NCI-H1092 treated with DMSO at 0.1 percent for 48 hours (cell line): ENCODE results near the gene PEAK1.
"Not testable (repeated sequence)": the region's sequence is repeated elsewhere in the genome, so short reads cannot be mapped to it uniquely, and the experiment has no call there.

Source experiments
- DNase-seq: peaks from one replicate; lab custom pipeline; 2025; lab: John Stamatoyannopoulos, UW

PEAK1 gene

GRCh38 chr15:77171221-77171967, 248.5 kb downstream of the PEAK1 start:
- no peak for DNase-seq

- no peak for DNase-seq
Observed at GRCh38 chr15:77168616-77169015, 251.3 kb downstream of the PEAK1 start.

GRCh38 chr15:77168141-77168540, 251.8 kb downstream of the PEAK1 start:
- DNase-seq, result no peak

- no peak for DNase-seq
Observed at GRCh38 chr15:77167406-77167805, 252.5 kb downstream of the PEAK1 start.

- no peak for DNase-seq
Observed at GRCh38 chr15:77163781-77164384, 256.0 kb downstream of the PEAK1 start.

- DNase-seq, result no peak
Observed at GRCh38 chr15:77162872-77163633, 256.9 kb downstream of the PEAK1 start.

DNA sequence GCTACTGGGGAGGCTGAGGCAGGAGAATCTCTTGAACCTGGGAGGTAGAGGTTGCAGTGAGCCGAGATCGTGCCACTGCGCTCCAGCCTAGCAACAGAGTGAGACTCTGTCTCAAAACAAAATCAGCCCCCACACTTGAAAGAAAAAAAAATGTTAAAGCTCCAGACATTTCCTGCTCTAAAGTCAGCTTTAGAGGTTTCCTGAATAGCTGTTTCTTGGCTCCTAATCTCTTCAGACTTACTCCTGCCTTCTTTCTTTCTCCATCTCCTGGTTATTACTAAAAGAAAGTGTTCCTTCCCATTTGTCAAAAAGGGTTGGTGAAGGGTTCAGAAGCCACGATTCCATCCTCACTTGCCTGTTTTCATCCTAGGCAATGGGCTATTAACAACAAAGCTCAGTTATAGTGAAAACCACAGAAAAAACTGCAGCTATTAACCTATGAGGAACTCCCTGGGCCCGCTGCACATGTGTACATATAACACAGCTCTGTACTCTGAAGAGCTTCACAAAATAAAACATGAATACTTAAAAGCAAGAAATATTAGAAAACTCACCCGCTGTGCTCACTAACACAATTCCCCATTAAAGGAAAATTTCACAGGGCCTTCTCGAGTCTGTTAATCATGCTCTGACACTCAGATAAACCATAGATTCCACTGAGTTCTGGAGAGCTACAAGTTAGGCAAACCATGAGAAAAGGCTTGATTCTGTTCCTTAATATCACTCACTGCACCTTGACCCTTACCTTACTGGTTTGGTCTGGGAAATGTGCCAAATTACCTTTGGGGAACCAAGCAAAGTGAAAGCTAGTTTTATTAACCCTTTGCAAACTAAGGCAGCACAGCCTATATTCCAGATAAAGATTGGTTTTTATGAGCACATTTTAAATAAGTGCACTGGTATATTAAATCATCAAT, 259.1 kb downstream of the PEAK1 start:
- DNase-seq, result no peak

DNA sequence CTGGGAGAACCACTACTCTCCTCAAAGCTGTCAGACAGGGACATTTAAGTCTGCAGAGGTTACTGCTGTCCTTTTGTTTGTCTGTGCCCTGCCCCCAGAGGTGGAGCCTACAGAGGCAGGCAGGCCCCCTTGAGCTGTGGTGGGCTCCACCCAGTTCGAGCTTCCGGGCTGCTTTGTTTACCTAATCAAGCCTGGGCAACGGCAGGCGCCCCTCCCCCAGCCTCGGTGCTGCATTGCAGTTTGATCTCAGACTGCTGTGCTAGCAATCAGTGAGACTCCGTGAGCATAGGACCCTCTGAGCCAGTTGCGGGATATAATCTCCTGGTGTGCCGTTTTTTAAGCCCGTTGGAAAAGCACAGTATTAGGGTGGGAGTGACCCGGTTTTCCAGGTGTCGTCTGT, 263.9 kb downstream of the PEAK1 start:
- not testable (repeated sequence) for DNase-seq

GRCh38 chr15:77148191-77148590, 271.7 kb downstream of the PEAK1 start:
- DNase-seq, result no peak

DNA sequence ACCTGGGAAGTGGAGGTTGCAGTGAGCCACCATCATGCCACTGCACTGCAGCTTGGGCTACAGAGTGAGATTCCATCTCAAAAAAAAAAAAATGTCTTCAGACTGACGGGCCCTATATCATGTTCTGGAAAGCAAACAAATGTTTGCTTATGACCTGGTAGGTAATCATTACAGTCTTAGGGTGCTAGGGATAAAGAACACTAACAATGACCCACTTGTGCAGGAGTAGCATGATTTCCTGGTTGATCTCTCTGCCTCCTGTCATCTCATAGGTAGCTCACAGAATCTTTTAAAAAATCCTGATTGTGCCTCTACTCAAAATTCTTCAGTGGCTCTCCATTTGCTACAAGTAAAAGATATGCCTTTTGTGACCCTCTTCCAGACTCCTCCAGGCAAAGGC, 274.5 kb downstream of the PEAK1 start:
- DNase-seq, result no peak

DNA sequence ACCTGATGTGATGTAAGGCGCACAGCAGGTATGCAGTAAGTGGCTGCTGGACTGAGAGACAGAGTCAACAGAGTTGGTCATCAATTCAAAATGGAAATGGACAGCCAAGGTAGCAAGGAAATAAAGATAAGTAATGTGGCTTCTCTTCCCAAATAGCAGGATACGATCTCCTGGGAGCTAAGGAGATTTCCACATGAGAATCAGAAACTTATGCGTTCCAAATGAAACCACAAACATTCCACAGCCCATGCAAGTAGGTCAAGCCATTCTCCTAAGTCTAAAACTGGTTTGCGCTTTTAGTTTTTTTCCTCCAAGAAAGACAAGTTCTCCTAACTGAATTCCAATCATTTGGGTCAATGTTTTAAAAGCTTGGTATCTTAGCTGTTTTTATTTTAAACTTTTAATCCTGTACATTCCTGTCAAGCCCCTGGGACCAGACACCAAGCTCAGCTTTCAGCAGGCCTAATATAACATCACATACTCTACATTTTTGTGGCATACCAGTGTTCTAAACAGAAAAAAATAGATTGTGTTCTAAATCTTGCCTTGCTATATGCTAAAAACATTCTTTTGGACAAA, 275.3 kb downstream of the PEAK1 start:
- DNase-seq, result no peak

DNA sequence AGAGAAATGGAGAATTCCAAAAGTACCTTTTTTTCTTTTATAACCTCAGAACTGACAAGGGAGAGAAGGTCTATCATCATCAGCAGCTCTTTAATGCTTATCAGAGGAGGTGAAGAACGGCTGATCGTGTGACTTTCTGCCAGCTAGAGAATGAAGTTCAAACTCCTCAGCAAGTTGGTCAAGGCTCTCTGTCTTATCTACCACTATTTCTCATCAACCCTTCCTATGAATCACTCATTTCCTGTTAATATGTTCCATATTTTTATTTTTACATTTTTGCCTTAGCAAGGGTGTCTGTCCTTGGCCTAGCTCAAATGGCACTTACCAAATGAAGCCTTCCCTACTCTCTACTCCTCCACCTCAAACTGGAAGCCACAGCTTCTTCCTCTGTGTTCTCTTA, 275.9 kb downstream of the PEAK1 start:
- no peak for DNase-seq

GRCh38 chr15:77143616-77144015, 276.3 kb downstream of the PEAK1 start:
- DNase-seq, result no peak

DNA sequence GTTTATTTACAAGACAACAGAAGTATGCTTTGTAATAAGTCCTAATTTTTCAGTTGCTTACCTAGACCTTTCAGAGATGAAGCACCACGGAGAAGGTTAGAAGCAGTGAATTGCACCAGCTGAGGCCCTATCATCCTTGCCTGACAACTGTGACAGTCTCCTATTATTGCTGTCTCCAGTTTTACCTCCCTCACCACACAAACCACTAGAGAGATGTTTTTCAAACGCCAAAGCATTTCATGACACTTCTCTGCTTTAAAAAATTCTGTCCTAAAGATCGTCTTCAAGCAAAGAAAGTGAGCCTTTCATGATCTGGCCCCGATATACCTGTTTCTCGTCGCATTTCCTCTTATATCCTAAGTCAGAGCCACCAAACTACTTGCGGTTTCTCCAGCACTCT, 276.7 kb downstream of the PEAK1 start:
- DNase-seq, result no peak

- DNase-seq, result no peak
Observed at GRCh38 chr15:77140220-77140619, 279.7 kb downstream of the PEAK1 start.

DNA sequence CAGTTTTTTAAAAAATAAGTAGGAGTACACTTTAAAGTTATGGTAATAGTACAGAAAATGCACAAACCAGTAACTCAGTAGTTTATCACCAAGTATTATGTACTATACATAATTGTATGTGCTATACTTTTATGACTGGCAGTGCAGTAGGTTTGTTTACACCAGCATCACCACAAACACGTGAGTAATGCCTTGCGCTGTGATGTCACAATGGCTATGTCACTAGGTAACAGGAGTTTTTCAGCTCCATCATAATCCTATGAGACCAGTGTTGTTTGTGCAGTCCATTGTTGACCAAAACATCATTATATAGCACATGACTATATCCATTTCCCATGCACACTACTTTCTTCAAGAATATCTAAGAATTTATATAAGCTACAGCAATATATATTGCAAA, 280.6 kb downstream of the PEAK1 start:
- no peak for DNase-seq

DNA sequence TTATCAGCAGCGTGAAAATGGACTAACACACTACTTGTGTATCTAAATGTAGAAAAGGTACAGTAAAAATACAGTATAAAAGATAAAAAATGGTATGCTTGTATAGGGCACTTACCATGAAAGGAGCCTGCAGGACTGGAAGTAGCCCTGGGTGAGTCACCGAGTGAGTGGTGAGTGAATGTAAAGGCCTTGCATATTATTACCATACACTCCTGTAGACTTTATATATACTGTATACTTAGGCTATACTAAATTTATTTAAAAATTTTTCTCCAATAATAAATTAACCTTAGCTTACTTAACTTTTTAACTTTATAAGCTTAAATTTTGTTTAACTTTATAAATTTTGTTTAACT, 281.8 kb downstream of the PEAK1 start:
- no peak for DNase-seq

DNA sequence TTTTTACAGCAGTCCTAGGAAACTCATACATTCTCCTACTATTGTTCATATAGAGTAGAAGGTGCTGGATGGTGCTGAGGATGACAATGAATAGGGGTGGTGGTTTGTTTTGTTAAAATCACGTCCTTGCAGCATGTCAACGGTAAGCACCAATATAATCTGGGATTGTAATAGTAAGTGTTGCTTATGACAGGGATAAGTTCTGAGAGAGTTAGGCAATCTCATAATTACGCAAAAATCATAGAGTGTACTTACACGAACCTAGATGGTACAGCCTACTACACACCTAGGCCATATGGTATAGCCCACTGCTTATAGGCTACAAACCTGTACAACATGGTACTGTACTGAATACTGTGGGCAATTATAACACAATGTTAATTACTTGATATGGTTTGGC, 284.7 kb downstream of the PEAK1 start:
- DNase-seq, result no peak

DNA sequence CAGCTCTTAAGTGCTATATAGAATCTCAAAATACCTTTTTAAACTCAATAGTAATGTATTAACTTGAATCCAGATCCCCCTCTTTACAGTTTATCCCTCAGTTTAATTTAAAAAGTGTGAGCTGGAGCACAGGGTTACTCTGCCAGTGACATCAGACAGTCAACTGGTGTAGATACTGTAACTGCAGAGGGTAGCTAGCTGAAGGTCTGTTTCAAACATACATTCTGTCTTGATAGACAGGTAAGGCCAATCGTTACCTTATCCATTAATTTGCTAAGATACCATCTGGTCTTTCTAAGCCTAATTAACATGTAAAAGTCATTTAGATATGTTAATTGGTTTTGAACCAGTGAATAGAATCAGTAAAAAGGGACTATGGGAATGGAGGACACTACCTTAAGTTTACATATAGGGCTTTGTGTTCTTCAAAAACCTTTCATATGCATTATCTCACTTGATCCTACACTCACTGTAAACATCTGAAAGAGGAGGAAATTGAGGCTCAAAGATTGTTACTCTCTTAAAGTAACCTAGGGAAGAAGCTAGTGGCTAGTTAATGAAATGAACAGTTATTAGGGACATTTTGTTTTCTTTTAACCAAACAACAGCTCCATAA, 289.5 kb downstream of the PEAK1 start:
- no peak for DNase-seq

DNA sequence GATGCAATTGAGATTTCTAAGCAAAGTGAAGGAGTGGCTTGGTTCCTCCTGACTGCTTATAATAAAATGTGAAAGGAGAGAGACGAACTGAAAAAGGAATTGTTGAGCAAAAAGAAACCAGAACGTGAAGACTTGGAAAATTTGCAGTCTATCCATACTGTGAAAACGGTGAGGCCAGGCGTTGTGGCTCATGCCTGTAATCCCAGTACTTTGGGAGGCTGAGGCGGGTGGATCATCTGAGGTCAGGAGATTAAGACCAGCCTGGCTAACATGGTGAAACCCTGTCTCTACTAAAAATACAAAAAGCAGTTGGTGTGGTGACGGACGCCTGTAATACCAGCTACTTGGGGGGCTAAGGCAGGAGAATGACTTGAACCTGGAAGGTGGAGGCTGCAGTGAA, 292.3 kb downstream of the PEAK1 start:
- DNase-seq, result no peak

GRCh38 chr15:77126529-77127326, 293.2 kb downstream of the PEAK1 start:
- DNase-seq, result no peak
